Hepatocyte (in vitro differentiated cells): ENCODE measurements around the gene MED28. TPM values are rescaled to one million over a fixed set of nuclear protein-coding genes. Genes with fewer than 3 reads are reported as not detected.

Experiments
- DNase-seq: peaks from one replicate; pipeline ENCODE4 v3.0.0-alpha.2; 2016; ENCODE audit warnings: low spot score
- H2AFZ ChIP-seq: fragments of 200-600 bp; sonication (generic); 2 replicates; pipeline ENCODE4 v1.6.0; 2016; ENCODE audit warnings: antibody characterized with exemption, mild to moderate bottlenecking
- H3K27ac ChIP-seq: fragments of 200-600 bp; sonication (generic); 2 replicates; pipeline ENCODE4 v1.5.1; 2016; ENCODE audit warnings: mild to moderate bottlenecking
- H3K27me3 ChIP-seq: fragments of 200-600 bp; sonication (generic); 2 replicates; pipeline ENCODE4 v1.6.1; 2016
- H3K36me3 ChIP-seq: fragments of 200-600 bp; sonication (generic); replicated peaks from 2 replicates; pipeline ENCODE4 v1.5.1; 2016; ENCODE audit warnings: low read depth; ENCODE audit not compliant: insufficient read depth
- H3K4me1 ChIP-seq: fragments of 200-600 bp; sonication (generic); 2 replicates; pipeline ENCODE4 v1.5.1; 2016; ENCODE audit warnings: mild to moderate bottlenecking, moderate library complexity; ENCODE audit not compliant: insufficient read depth
- H3K4me2 ChIP-seq: fragments of 200-600 bp; sonication (generic); 2 replicates; pipeline ENCODE4 v1.6.0; 2016
- H3K4me3 ChIP-seq: fragments of 200-600 bp; sonication (generic); 2 replicates; pipeline ENCODE4 v1.5.1; 2016; ENCODE audit warnings: mild to moderate bottlenecking
- H3K79me2 ChIP-seq: fragments of 200-600 bp; sonication (generic); 2 replicates; pipeline ENCODE4 v1.6.0; 2017; ENCODE audit warnings: mild to moderate bottlenecking
- H3K9me2 ChIP-seq: fragments of 200-600 bp; sonication (generic); replicated peaks from 2 replicates; pipeline ENCODE4 v1.6.0; 2017; ENCODE audit warnings: mild to moderate bottlenecking; ENCODE audit not compliant: insufficient read depth
- H3K9me3 ChIP-seq: fragments of 200-600 bp; sonication (generic); 2 replicates; pipeline ENCODE4 v1.5.1; 2016; ENCODE audit warnings: low read depth, mild to moderate bottlenecking
- H4K20me1 ChIP-seq: fragments of 200-600 bp; sonication (generic); 2 replicates; pipeline ENCODE4 v1.6.0; 2016; ENCODE audit warnings: mild to moderate bottlenecking; ENCODE audit not compliant: insufficient read depth, poor library complexity, severe bottlenecking
- CTCF ChIP-seq: fragments of 200-600 bp; sonication (generic); IDR thresholded peaks from 2 replicates; pipeline ENCODE4 v1.5.1; 2016; ENCODE audit warnings: antibody characterized with exemption, mild to moderate bottlenecking; ENCODE audit not compliant: poor library complexity
- EZH2 ChIP-seq: fragments of 200-600 bp; sonication (generic); IDR thresholded peaks from 2 replicates; pipeline ENCODE4 v1.6.1; 2016; ENCODE audit warnings: antibody characterized with exemption, mild to moderate bottlenecking, borderline replicate concordance
- EZH2phosphoT487 ChIP-seq: fragments of 200-600 bp; sonication (generic); IDR thresholded peaks from one replicate; pipeline ENCODE4 v1.6.1; 2018; ENCODE audit warnings: antibody characterized with exemption, mild to moderate bottlenecking, low read depth, moderate library complexity; ENCODE audit not compliant: unreplicated experiment, severe bottlenecking
- WGBS: methylation state at CpG from one replicate; pipeline ENCODE4 v1.1.6; 2016; ENCODE audit warnings: low lambda C conversion rate; ENCODE audit errors: missing lambda C conversion rate; 5-methylcytosine and 5-hydroxymethylcytosine counted together
- polyA plus RNA-seq: library from polyadenylated mRNA; unstranded; fragments of >200 nt; fragmentation: Nextera tagmentation; extraction: Ambion mirVana; gene quantifications from 2 replicates; pipeline ENCODE4 v1.2.1, GENCODE V29; 2016
- total RNA-seq: library from RNA; depleted of rRNA; stranded (reverse); fragments of >200 nt; gene quantifications from 2 replicates; pipeline ENCODE4 v1.2.3, GENCODE V29; 2014

The MED28 gene
- total and polyA plus RNA-seq, 2 experiments from 2014 or later: 17.6 to 49.4 TPM

- Histone ChIP-seq H3K27ac (no peak overlapping the region), H2AFZ (no peak overlapping the region), H3K27me3 (no peaks in the 10 kb centered on the region), H3K4me3 (no peak overlapping the region), H3K4me1 (no peaks in the 10 kb centered on the region), H3K79me2 (no peaks in the 10 kb centered on the region), H3K4me2 (no peak overlapping the region), H3K9me3 (no peaks in the 10 kb centered on the region), H4K20me1 (no peaks in the 10 kb centered on the region), H3K9me2 (no peaks in the 10 kb centered on the region), H3K36me3 (no peaks in the 10 kb centered on the region)
- DNase-seq: no peak
- WGBS: 81% methylated on average over 1 of the region's 1 CpG
- no peak for TF ChIP-seq EZH2
- no peak for TF ChIP-seq EZH2phosphoT487
- no peak for TF ChIP-seq CTCF
Observed at GRCh38 chr4:17642398-17642783, 27.9 kb downstream of the MED28 start.

GRCh38 chr4:17646693-17647092 is 32.3 kb downstream of the MED28 start:
- H3K4me3 ChIP-seq: no peak overlapping the region
- H3K27ac ChIP-seq: no peak overlapping the region
- no peak overlapping the region for H3K4me2 ChIP-seq
- TF ChIP-seq EZH2 (no peak), EZH2phosphoT487 (no peak), CTCF (no peak)
- no peak overlapping the region for H2AFZ ChIP-seq
- no peaks in the 10 kb centered on the region for H4K20me1 ChIP-seq
- no peaks in the 10 kb centered on the region for H3K27me3 ChIP-seq
- WGBS: 87% methylated on average over 3 of the region's 3 CpGs
- no peaks in the 10 kb centered on the region for H3K36me3 ChIP-seq
- no peaks in the 10 kb centered on the region for H3K9me2 ChIP-seq
- H3K9me3 ChIP-seq: no peaks in the 10 kb centered on the region
- H3K4me1 ChIP-seq: no peaks in the 10 kb centered on the region
- no peaks in the 10 kb centered on the region for H3K79me2 ChIP-seq
- DNase-seq: no peak

DNA sequence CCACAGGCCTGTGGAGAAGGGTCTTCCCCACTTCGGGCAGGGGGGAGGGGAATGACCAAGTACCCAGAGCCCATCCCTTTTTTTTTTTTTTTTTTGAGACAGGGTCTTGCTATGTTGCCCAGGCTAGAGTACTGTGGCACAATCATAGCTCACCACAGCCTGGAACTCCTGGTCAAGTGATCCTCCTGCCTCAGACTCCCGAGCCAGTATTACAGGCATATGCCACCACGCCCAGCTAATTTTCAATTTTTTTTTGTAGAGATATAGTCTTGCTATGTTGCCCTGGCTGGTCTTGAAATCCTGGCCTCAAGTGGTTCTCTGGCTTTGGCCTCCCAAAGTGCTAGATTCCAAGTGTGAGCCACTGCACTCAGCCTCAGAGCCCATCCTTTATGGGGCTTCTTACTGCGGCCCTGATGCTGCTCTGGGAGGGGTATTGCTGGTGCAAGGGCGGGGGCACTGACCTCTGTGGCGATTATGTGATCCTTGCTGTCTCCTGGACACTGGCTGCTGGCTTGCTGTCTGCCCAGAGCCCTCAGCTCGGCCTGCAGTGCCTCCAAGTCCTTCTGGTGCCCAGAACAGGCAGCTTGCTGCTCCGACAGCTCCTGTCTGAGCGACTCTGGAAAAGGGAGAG is 32.9 kb downstream of the MED28 start:
- H3K36me3 ChIP-seq: no peaks in the 10 kb centered on the region
- no peak overlapping the region for H3K27ac ChIP-seq
- H3K4me1 ChIP-seq: no peaks in the 10 kb centered on the region
- WGBS: 92% methylated on average over 9 of the region's 9 CpGs
- no peaks in the 10 kb centered on the region for H4K20me1 ChIP-seq
- H3K79me2 ChIP-seq: no peaks in the 10 kb centered on the region
- TF ChIP-seq CTCF: no peak
- no peak for TF ChIP-seq EZH2phosphoT487
- TF ChIP-seq EZH2: no peak
- no peaks in the 10 kb centered on the region for H3K9me2 ChIP-seq
- H3K27me3 ChIP-seq: no peaks in the 10 kb centered on the region
- no peak for DNase-seq
- no peaks in the 10 kb centered on the region for H3K9me3 ChIP-seq
- no peak overlapping the region for H3K4me2 ChIP-seq
- no peak overlapping the region for H3K4me3 ChIP-seq
- H2AFZ ChIP-seq: no peak overlapping the region

- H3K36me3 ChIP-seq: no peaks in the 10 kb centered on the region
- no peak overlapping the region for H3K4me3 ChIP-seq
- H3K9me3 ChIP-seq: no peaks in the 10 kb centered on the region
- H4K20me1 ChIP-seq: no peaks in the 10 kb centered on the region
- no peak for DNase-seq
- H3K4me1 ChIP-seq: no peaks in the 10 kb centered on the region
- no peak overlapping the region for H3K4me2 ChIP-seq
- WGBS: 80% methylated on average over 5 of the region's 5 CpGs
- no peaks in the 10 kb centered on the region for H3K27me3 ChIP-seq
- no peaks in the 10 kb centered on the region for H3K9me2 ChIP-seq
- H3K79me2 ChIP-seq: no peaks in the 10 kb centered on the region
- TF ChIP-seq EZH2 (no peak), CTCF (no peak), EZH2phosphoT487 (no peak)
- no peak overlapping the region for H2AFZ ChIP-seq
- no peak overlapping the region for H3K27ac ChIP-seq
Observed at GRCh38 chr4:17647927-17648326, 33.5 kb downstream of the MED28 start.
